D721Med (cell line): ENCODE data around the gene RPLP2.

Experiments
- DNase-seq: peaks from one replicate; pipeline ENCODE4 v3.0.0; 2011; ENCODE audit warnings: low spot score; ENCODE audit not compliant: insufficient read length
- FAIRE-seq: peaks from 2 replicates; lab custom pipeline; 2011; peaks lifted over from hg19 to GRCh38; lab: Jason Lieb, UNC
- TF ChIP-seq, protein P1 (sequence below): IDR thresholded peaks from 2 replicates; pipeline ENCODE4 v1.5.1; 2012; ENCODE audit warnings: mild to moderate bottlenecking, control low read depth; ENCODE audit not compliant: insufficient read depth; ENCODE audit errors: missing control alignments

The RPLP2 gene

DNA sequence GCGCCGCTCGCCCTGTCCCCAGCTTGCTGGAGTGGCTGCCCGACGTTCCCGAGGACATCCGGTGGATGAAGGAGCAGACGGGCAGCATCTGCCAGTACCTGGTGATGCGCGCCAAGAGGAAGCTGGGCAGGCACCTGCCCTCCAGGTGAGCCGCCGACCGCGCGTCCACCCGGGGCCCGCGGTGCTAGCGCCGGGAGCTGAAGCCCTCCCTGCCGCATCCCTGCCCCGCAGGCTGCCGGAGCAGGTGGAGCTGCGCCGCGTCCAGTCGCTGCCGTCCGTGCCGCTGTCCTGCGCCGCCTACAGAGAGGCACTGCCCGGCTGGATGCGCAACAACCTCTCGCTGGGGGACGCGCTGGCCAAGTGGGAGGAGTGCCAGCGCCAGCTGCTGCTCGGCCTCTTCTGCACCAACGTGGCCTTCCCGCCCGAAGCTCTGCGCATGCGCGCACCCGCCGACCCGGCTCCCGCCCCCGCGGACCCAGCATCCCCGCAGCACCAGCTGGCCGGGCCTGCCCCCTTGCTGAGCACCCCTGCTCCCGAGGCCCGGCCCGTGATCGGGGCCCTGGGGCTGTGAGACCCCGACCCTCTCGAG, 14.6 kb downstream of the RPLP2 start:
- TF ChIP-seq, protein P1, sequence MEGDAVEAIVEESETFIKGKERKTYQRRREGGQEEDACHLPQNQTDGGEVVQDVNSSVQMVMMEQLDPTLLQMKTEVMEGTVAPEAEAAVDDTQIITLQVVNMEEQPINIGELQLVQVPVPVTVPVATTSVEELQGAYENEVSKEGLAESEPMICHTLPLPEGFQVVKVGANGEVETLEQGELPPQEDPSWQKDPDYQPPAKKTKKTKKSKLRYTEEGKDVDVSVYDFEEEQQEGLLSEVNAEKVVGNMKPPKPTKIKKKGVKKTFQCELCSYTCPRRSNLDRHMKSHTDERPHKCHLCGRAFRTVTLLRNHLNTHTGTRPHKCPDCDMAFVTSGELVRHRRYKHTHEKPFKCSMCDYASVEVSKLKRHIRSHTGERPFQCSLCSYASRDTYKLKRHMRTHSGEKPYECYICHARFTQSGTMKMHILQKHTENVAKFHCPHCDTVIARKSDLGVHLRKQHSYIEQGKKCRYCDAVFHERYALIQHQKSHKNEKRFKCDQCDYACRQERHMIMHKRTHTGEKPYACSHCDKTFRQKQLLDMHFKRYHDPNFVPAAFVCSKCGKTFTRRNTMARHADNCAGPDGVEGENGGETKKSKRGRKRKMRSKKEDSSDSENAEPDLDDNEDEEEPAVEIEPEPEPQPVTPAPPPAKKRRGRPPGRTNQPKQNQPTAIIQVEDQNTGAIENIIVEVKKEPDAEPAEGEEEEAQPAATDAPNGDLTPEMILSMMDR: no peak
- DNase-seq: no peak
- FAIRE-seq: no peak

- no peak for DNase-seq
- FAIRE-seq: no peak
- TF ChIP-seq, protein P1: no peak
These were observed 15.2 kb downstream of the RPLP2 start for GRCh38 chr11:824942-825341.

GRCh38 chr11:825366-826226, 15.8 kb downstream of the RPLP2 start:
- FAIRE-seq: no peak
- no peak for DNase-seq
- TF ChIP-seq, protein P1: no peak

DNA sequence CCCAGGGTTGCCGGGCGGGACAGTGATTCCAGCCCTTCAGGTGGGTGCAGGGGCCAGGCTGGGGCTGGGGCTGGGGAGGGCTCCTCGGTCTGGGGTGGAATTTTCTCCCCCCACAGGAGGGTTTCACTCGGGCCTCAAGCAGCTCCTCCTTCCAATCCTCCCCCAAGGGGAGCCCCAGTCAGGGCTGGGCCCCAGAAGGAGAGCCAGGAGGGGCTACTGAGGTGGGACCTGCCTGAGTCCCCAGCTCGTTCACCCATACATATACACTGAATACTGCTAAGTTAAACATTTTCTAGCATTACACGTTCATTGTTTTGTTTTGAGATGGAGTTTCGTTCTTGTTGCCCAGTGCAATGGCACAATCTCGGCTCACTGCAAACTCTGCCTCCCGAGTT, 16.5 kb downstream of the RPLP2 start:
- FAIRE-seq: no peak
- TF ChIP-seq, protein P1: no peak
- no peak for DNase-seq

- FAIRE-seq (no peak), DNase-seq (no peak)
- TF ChIP-seq, protein P1: no peak
These were observed 17.0 kb downstream of the RPLP2 start for GRCh38 chr11:826836-827145.

DNA sequence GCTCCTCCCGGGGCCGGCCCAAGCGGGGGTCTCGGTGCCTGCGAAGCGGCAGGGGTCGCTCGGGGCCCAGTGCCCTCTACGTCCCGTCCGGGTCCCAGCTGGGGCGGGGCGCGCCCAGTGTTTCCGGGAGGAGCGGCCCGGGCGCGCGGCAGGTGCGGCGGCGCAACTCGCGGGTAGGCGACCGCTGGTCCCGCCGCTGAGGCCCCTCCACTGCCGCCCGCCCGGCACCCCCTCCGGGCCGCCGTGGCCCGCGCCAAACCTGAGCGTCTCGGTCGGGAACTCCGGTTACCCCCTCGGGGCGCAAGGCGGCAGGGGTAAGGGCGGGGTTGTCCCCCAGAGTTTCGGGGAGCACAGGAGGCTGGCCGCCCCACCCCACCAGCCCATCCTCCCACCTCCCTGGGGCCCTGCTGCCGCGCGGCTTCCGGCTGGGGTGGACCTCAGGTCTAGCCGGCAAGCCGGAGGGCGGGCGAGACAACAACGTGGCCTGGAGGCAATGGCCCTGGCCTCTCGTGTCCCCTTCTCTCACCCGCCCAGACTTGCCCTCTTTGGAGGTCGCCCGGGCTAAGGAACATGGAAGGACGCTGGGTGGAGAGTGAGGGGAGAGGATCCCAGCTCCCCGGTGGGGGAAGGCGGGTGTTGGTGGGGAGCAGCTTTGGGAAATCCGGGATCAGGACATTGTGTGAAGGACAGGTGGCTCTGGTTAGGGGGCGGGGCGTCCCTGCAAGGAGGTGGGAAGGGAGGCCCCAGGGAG, 17.6 kb downstream of the RPLP2 start:
- no peak for DNase-seq
- no peak for FAIRE-seq
- TF ChIP-seq, protein P1: no peak
